PC-9 (cell line): Measurements from ENCODE around the gene USP17L12.
"Not testable (repeated sequence)": the region's sequence is repeated elsewhere in the genome, so short reads cannot be mapped to it uniquely, and the experiment has no call there.

ENCODE experiments used
- CTCF ChIP-seq: fragments of 200-600 bp; sonication (generic); conservative IDR thresholded peaks from 2 replicates; pipeline ENCODE4 v1.6.1; 2017; ENCODE audit warnings: mixed run types, antibody characterized with exemption, mild to moderate bottlenecking, moderate library complexity
- EZH2 ChIP-seq: fragments of 200-600 bp; sonication (generic); IDR thresholded peaks from 2 replicates; pipeline ENCODE4 v1.8.0; 2017; ENCODE audit warnings: antibody characterized with exemption, low read depth

- not testable (repeated sequence) for TF ChIP-seq CTCF, EZH2
Measured at GRCh38 chr4:9262572-9262971, 42.6 kb downstream of the USP17L12 start, which contains the start of gene USP17L21.
